GM12878 (cell line): Measurements from ENCODE around the gene CCDC47. TPM values are rescaled to one million over a fixed set of nuclear protein-coding genes. Genes with fewer than 3 reads are reported as not detected.

ENCODE experiments used
- BCL3 ChIP-seq: IDR thresholded peaks from 2 replicates; pipeline ENCODE4 v1.6.1; 2011; ENCODE audit warnings: borderline replicate concordance, low read depth, mild to moderate bottlenecking, moderate library complexity, low read length; ENCODE audit not compliant: insufficient read depth, poor library complexity, severe bottlenecking
- BCLAF1 ChIP-seq: fragments of 450-650 bp; IDR thresholded peaks from 2 replicates; pipeline ENCODE4 v1.6.1; 2017; ENCODE audit warnings: antibody characterized with exemption, mild to moderate bottlenecking, moderate library complexity
- BHLHE40 ChIP-seq, 2 experiments: fragments of 450-650 bp in 1 of 2; IDR thresholded peaks; 2 replicates each; pipeline ENCODE4 v1.6.1; 2011 to 2017; ENCODE audit warnings: low read depth in 2 of 2, borderline replicate concordance in 1 of 2, improper control_type of control experiment in 1 of 2, low read length in 1 of 2, mild to moderate bottlenecking in 1 of 2
- CREB1 ChIP-seq: IDR thresholded peaks from 2 replicates; pipeline ENCODE4 v1.6.1; 2012; ENCODE audit warnings: low read depth, mild to moderate bottlenecking, inconsistent platforms
- FOS ChIP-seq: IDR thresholded peaks from 3 replicates; pipeline ENCODE4 v1.6.1; 2011; ENCODE audit warnings: borderline replicate concordance; ENCODE audit not compliant: insufficient read length; ENCODE audit errors: extremely low read depth
- GATAD2B ChIP-seq: fragments of 450-650 bp; conservative IDR thresholded peaks from 2 replicates; pipeline ENCODE4 v1.6.1; 2017; ENCODE audit warnings: low read depth, mild to moderate bottlenecking, moderate library complexity
- NRF1 ChIP-seq: conservative IDR thresholded peaks from 2 replicates; pipeline ENCODE4 v1.6.1; 2011; ENCODE audit warnings: mild to moderate bottlenecking, low read depth, low read length, improper control_type of control experiment
- TBL1XR1 ChIP-seq: IDR thresholded peaks from 2 replicates; pipeline ENCODE4 v1.6.1; 2012; ENCODE audit warnings: low read depth, low read length, improper control_type of control experiment
- polyA plus RNA-seq, 11 experiments: library from polyadenylated mRNA; depleted of rRNA in 4 of 11; unstranded in 6 of 11; stranded (reverse) in 5 of 11; fragments of >200 nt; fragmentation: Nextera tagmentation in 4 of 11; fragmentation: Illumina TruSeq in 1 of 11; extraction: Ambion mirVana in 4 of 11; extraction: Trizol in 1 of 11; gene quantifications; 1 replicate in 1 of 11; 2 replicates in 10 of 11; pipeline versions ENCODE4 v1.2.1 to v1.2.3, GENCODE V29; 2011 to 2016; ENCODE audit warnings: inconsistent platforms in 2 of 11, missing spikeins in 2 of 11, low read depth in 1 of 11
- total RNA-seq, 4 experiments: library from RNA; depleted of rRNA in 3 of 4; stranded (reverse); fragments of >200 nt in 3 of 4; fragmentation: Illumina TruSeq in 1 of 4; extraction: Trizol in 1 of 4; gene quantifications; 2 replicates each; pipeline versions ENCODE4 v1.2.1 to v1.2.3, GENCODE V29; 2013 to 2021
- TF ChIP-seq, protein P1 (sequence below): IDR thresholded peaks from 2 replicates; pipeline ENCODE4 v1.6.1; 2012; ENCODE audit warnings: low read depth, low read length, improper control_type of control experiment
- TF ChIP-seq, protein P2 (sequence below): fragments of 450-650 bp; IDR thresholded peaks from 2 replicates; pipeline ENCODE4 v1.6.1; 2017; ENCODE audit warnings: borderline replicate concordance

Gene CCDC47
- total and polyA plus RNA-seq, 10 of the 15 experiments (the other 5 are each of a cell fraction or from before 2014, with no cell fraction given) = 13.6 to 81.4 (median 58.9) TPM

GRCh38 chr17:63741408-63742173, 31.8 kb downstream of the CCDC47 start, which contains the start of gene STRADA (continued):
- no peak for TF ChIP-seq BCLAF1
- TF ChIP-seq, protein P1, sequence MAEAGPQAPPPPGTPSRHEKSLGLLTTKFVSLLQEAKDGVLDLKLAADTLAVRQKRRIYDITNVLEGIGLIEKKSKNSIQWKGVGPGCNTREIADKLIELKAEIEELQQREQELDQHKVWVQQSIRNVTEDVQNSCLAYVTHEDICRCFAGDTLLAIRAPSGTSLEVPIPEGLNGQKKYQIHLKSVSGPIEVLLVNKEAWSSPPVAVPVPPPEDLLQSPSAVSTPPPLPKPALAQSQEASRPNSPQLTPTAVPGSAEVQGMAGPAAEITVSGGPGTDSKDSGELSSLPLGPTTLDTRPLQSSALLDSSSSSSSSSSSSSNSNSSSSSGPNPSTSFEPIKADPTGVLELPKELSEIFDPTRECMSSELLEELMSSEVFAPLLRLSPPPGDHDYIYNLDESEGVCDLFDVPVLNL = peak; percentile 87
- peak; percentile 70 for TF ChIP-seq NRF1
- peak; percentile 76 for TF ChIP-seq GATAD2B
- TF ChIP-seq BCL3 = peak; percentile 90
- TF ChIP-seq BHLHE40 (IDR thresholded peaks at IDR 0.05; ENCODE audit: borderline replicate concordance in 1 of 2, low read depth in 2 of 2, low read length in 1 of 2) = peak; percentile 47 to 75; a peak in 3 of 4 replicates
- no peak for TF ChIP-seq FOS
- TF ChIP-seq, protein P2, sequence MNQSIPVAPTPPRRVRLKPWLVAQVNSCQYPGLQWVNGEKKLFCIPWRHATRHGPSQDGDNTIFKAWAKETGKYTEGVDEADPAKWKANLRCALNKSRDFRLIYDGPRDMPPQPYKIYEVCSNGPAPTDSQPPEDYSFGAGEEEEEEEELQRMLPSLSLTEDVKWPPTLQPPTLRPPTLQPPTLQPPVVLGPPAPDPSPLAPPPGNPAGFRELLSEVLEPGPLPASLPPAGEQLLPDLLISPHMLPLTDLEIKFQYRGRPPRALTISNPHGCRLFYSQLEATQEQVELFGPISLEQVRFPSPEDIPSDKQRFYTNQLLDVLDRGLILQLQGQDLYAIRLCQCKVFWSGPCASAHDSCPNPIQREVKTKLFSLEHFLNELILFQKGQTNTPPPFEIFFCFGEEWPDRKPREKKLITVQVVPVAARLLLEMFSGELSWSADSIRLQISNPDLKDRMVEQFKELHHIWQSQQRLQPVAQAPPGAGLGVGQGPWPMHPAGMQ = peak; percentile 70
- TF ChIP-seq TBL1XR1 = peak; percentile 22; the same call in 1 of the 2 replicates
- peak; percentile 30 for TF ChIP-seq CREB1
